K562 (cell line): Measurements from ENCODE around the gene PTPN9. TPM values are rescaled to one million over a fixed set of nuclear protein-coding genes. Genes with fewer than 3 reads are reported as not detected.

ENCODE experiments used
- CBX3 ChIP-seq, 2 experiments: IDR thresholded peaks; 1 replicate in 1 of 2; 2 replicates in 1 of 2; pipeline ENCODE4 v1.6.1; 2012; ENCODE audit warnings: inconsistent platforms in 2 of 2, low read length in 2 of 2, borderline replicate concordance in 1 of 2, control low read depth in 1 of 2
- NR2C2 ChIP-seq, 2 experiments: fragments of 200-800 bp in 1 of 2; sonication (Bioruptor generic) in 1 of 2; sonication (generic) in 1 of 2; formaldehyde crosslinking in 1 of 2; IDR thresholded peaks; 2 replicates each; pipeline versions ENCODE4 v1.6.1 to v1.8.0; 2016 to 2022; ENCODE audit warnings: mild to moderate bottlenecking in 1 of 2, missing compliant biosample characterization in 1 of 2, missing genetic modification characterization in 1 of 2, missing genetic modification reagents in 1 of 2
- RAD21 ChIP-seq, 2 experiments: fragments of 250-450 bp in 1 of 2; fragments of 450-650 bp in 1 of 2; sonication (Bioruptor Pico) in 1 of 2; formaldehyde crosslinking in 1 of 2; IDR thresholded peaks in 1 of 2; conservative IDR thresholded peaks in 1 of 2; 2 replicates each; pipeline versions ENCODE4 v1.4.0 to v1.8.0; 2020 to 2022; ENCODE audit warnings: mild to moderate bottlenecking in 2 of 2, moderate library complexity in 1 of 2
- SAP30 ChIP-seq: fragments of 200-600 bp; sonication (generic); IDR thresholded peaks from 2 replicates; pipeline ENCODE4 v1.6.1; 2012; ENCODE audit warnings: borderline replicate concordance, low read depth, mild to moderate bottlenecking, moderate library complexity, low read length, control low read depth, inconsistent platforms; ENCODE audit not compliant: insufficient read depth, poor library complexity, severe bottlenecking
- ZBTB7A ChIP-seq: IDR thresholded peaks from 2 replicates; pipeline ENCODE4 v1.6.1; 2011; ENCODE audit warnings: low read depth, mild to moderate bottlenecking, low read length, moderate library complexity, borderline replicate concordance; ENCODE audit not compliant: control insufficient read depth
- ZNF431 ChIP-seq: sonication (generic); formaldehyde crosslinking; IDR thresholded peaks from 2 replicates; pipeline ENCODE4 v1.8.0; 2022; ENCODE audit warnings: mild to moderate bottlenecking, missing genetic modification reagents
- polyA plus RNA-seq, 8 experiments: library from polyadenylated mRNA; depleted of rRNA in 4 of 8; stranded (reverse) in 5 of 8; unstranded in 3 of 8; fragments of >200 nt; fragmentation: Nextera tagmentation in 2 of 8; fragmentation: Illumina TruSeq in 1 of 8; extraction: Ambion mirVana in 2 of 8; extraction: Trizol in 1 of 8; gene quantifications; 2 replicates each; pipeline versions ENCODE4 v1.2.1 to v1.2.3, GENCODE V29; 2011 to 2014; ENCODE audit warnings: inconsistent platforms in 1 of 8, missing spikeins in 1 of 8
- total RNA-seq, 7 experiments: library from RNA; depleted of rRNA in 6 of 7; stranded (reverse); fragments of >200 nt in 6 of 7; fragmentation: Illumina TruSeq in 2 of 7; extraction: Trizol in 2 of 7; gene quantifications; 2 replicates each; pipeline versions ENCODE4 v1.2.1 to v1.2.3, GENCODE V29; 2011 to 2021; ENCODE audit warnings: low replicate concordance in 1 of 7
- TF ChIP-seq, protein P1 (sequence below): fragments of 200-600 bp; sonication (generic); IDR thresholded peaks from one replicate; pipeline ENCODE4 v1.6.1; 2012; ENCODE audit warnings: mild to moderate bottlenecking, low read depth, low read length, inconsistent platforms
- TF ChIP-seq, protein P2 (sequence below): IDR thresholded peaks from 2 replicates; pipeline ENCODE4 v1.6.1; 2011; ENCODE audit warnings: borderline replicate concordance, low read depth, mild to moderate bottlenecking, moderate library complexity, low read length; ENCODE audit not compliant: insufficient read depth, poor library complexity, severe bottlenecking

PTPN9 gene
- total and polyA plus RNA-seq, 9 of the 15 experiments (the other 6 are each of a cell fraction or from before 2014, with no cell fraction given), result 5.0 to 24.0 (median 14.2) TPM

DNA sequence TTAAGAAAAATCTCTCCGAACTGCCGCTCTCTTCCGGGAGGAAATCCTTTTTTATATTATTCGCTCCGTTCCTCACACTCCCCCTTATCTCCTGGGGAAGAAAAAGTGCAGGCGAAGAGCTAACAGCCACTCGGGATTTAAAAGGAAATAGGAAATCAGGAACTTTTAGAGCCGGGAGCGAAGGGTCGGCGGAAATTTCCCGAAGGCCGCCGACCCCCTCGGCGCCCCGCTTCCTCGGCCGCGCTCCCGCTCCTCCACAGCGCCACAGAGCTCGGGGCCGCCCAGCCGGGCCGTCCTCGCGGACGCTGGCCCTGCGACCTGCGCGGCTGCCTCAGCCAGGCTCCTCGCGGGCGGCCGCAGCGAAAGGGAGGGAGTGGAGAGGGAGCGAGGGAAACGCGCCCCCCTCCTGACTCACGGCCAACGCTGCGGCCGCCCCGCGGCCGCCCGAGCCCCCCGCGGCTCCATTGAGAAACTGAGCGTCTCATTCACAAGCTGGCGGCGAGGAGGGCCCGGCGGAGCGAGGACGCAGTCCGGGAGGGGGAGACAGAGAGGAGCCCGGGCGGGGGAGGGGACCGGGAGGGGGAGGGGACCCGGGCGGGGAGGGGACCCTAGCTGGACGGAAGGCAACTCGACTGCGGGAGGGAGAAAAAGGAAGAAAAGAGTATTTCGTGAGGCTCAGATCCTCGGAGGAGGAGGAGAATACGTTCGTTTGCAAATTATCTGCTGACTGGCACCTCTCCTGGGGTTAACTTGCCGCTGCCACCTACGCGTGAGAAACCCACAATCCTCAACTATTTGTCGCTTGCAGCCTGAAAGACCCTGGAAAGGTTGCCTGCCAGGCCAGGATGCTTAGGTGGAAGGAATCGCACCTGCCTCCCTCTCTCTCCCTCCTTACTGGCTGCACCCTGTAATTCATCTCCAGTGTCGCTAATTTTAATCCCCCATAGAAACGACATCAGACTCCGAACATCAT, at the start of gene PTPN9 (continued):
- TF ChIP-seq, protein P1, sequence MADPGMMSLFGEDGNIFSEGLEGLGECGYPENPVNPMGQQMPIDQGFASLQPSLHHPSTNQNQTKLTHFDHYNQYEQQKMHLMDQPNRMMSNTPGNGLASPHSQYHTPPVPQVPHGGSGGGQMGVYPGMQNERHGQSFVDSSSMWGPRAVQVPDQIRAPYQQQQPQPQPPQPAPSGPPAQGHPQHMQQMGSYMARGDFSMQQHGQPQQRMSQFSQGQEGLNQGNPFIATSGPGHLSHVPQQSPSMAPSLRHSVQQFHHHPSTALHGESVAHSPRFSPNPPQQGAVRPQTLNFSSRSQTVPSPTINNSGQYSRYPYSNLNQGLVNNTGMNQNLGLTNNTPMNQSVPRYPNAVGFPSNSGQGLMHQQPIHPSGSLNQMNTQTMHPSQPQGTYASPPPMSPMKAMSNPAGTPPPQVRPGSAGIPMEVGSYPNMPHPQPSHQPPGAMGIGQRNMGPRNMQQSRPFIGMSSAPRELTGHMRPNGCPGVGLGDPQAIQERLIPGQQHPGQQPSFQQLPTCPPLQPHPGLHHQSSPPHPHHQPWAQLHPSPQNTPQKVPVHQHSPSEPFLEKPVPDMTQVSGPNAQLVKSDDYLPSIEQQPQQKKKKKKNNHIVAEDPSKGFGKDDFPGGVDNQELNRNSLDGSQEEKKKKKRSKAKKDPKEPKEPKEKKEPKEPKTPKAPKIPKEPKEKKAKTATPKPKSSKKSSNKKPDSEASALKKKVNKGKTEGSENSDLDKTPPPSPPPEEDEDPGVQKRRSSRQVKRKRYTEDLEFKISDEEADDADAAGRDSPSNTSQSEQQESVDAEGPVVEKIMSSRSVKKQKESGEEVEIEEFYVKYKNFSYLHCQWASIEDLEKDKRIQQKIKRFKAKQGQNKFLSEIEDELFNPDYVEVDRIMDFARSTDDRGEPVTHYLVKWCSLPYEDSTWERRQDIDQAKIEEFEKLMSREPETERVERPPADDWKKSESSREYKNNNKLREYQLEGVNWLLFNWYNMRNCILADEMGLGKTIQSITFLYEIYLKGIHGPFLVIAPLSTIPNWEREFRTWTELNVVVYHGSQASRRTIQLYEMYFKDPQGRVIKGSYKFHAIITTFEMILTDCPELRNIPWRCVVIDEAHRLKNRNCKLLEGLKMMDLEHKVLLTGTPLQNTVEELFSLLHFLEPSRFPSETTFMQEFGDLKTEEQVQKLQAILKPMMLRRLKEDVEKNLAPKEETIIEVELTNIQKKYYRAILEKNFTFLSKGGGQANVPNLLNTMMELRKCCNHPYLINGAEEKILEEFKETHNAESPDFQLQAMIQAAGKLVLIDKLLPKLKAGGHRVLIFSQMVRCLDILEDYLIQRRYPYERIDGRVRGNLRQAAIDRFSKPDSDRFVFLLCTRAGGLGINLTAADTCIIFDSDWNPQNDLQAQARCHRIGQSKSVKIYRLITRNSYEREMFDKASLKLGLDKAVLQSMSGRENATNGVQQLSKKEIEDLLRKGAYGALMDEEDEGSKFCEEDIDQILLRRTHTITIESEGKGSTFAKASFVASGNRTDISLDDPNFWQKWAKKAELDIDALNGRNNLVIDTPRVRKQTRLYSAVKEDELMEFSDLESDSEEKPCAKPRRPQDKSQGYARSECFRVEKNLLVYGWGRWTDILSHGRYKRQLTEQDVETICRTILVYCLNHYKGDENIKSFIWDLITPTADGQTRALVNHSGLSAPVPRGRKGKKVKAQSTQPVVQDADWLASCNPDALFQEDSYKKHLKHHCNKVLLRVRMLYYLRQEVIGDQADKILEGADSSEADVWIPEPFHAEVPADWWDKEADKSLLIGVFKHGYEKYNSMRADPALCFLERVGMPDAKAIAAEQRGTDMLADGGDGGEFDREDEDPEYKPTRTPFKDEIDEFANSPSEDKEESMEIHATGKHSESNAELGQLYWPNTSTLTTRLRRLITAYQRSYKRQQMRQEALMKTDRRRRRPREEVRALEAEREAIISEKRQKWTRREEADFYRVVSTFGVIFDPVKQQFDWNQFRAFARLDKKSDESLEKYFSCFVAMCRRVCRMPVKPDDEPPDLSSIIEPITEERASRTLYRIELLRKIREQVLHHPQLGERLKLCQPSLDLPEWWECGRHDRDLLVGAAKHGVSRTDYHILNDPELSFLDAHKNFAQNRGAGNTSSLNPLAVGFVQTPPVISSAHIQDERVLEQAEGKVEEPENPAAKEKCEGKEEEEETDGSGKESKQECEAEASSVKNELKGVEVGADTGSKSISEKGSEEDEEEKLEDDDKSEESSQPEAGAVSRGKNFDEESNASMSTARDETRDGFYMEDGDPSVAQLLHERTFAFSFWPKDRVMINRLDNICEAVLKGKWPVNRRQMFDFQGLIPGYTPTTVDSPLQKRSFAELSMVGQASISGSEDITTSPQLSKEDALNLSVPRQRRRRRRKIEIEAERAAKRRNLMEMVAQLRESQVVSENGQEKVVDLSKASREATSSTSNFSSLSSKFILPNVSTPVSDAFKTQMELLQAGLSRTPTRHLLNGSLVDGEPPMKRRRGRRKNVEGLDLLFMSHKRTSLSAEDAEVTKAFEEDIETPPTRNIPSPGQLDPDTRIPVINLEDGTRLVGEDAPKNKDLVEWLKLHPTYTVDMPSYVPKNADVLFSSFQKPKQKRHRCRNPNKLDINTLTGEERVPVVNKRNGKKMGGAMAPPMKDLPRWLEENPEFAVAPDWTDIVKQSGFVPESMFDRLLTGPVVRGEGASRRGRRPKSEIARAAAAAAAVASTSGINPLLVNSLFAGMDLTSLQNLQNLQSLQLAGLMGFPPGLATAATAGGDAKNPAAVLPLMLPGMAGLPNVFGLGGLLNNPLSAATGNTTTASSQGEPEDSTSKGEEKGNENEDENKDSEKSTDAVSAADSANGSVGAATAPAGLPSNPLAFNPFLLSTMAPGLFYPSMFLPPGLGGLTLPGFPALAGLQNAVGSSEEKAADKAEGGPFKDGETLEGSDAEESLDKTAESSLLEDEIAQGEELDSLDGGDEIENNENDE, result no peak
- TF ChIP-seq NR2C2 (CRISPR knock-in tag; IDR thresholded peaks at IDR 0.05), result no peak
- 0 out of 2 replicates have a peak, but pooled peaks have one; percentile 24 for TF ChIP-seq NR2C2 (tag; IDR thresholded peaks at IDR 0.05)
- TF ChIP-seq, protein P2, sequence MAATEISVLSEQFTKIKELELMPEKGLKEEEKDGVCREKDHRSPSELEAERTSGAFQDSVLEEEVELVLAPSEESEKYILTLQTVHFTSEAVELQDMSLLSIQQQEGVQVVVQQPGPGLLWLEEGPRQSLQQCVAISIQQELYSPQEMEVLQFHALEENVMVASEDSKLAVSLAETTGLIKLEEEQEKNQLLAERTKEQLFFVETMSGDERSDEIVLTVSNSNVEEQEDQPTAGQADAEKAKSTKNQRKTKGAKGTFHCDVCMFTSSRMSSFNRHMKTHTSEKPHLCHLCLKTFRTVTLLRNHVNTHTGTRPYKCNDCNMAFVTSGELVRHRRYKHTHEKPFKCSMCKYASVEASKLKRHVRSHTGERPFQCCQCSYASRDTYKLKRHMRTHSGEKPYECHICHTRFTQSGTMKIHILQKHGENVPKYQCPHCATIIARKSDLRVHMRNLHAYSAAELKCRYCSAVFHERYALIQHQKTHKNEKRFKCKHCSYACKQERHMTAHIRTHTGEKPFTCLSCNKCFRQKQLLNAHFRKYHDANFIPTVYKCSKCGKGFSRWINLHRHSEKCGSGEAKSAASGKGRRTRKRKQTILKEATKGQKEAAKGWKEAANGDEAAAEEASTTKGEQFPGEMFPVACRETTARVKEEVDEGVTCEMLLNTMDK, result peak; percentile 2
- TF ChIP-seq CBX3 (IDR thresholded peaks at IDR 0.05; ENCODE audit: borderline replicate concordance in 1 of 2, low read length in 2 of 2), result 0 out of 3 replicates have a peak, but pooled peaks of 1 of the 2 experiments have one; percentile 22
- TF ChIP-seq RAD21 (CRISPR knock-in tag; conservative IDR thresholded peaks at IDR 0.05 in 1 of 2, IDR thresholded peaks at IDR 0.05 in 1 of 2), result peak in 1 of 2 experiments; percentile 23; a peak in 1 of 4 replicates
- TF ChIP-seq ZNF431 (CRISPR knock-in tag), result no peak
- peak; percentile 4 for TF ChIP-seq SAP30
- TF ChIP-seq ZBTB7A, result peak; percentile 96
